ENCODE results near the gene CLCN2.

The CLCN2 gene

GRCh38 chr3:184380185-184380626 is 18.8 kb upstream of the CLCN2 start:
- TF ChIP-seq EZH2phosphoT487 (IDR thresholded peaks at IDR 0.05; ENCODE audit: low read length) (no peak), EZH2 (optimal IDR thresholded peaks at IDR 0.05; ENCODE audit: low read depth, low read length) (no peak), CTCF (IDR thresholded peaks at IDR 0.05; ENCODE audit: low read length) (no peak)
- H3F3A ChIP-seq (ENCODE audit: insufficient read depth, low read length): no peaks in the 10 kb centered on the region
- DNase-seq: peak; percentile 49

GRCh38 chr3:184379358-184380184 is 18.2 kb upstream of the CLCN2 start, which contains the start of gene CHRD:
CHRD (plus strand) TSS chr3:184380054; CDS start chr3:184380319, 265 bp downstream.
- Histone ChIP-seq H3K9me2 (replicated peaks; ENCODE audit: insufficient read depth, low read length) (no peaks in the 10 kb centered on the region), H3K36me3 (replicated peaks; ENCODE audit: insufficient read depth, low read length) (no peaks in the 10 kb centered on the region), H4K20me1 (ENCODE audit: insufficient read depth, low read length) (no peaks in the 10 kb centered on the region), H3K27me3 (replicated peaks; ENCODE audit: insufficient read depth, low read length) (peaks cover 71% of the 10 kb centered on the region), H3K4me3 (ENCODE audit: low read length) (peak within 1 kb of the TSS; percentile 51), H3K9ac (ENCODE audit: low read length) (no peak within 1 kb of the TSS), H3K79me2 (ENCODE audit: low read length) (no peaks in the 10 kb centered on the region), H3F3A (ENCODE audit: insufficient read depth, low read length) (no peaks in the 10 kb centered on the region), H3K27ac (ENCODE audit: low read length) (no peak within 1 kb of the TSS), H3K4me1 (ENCODE audit: low read length) (peaks cover 5% of the 10 kb centered on the region; the same call in 1 of the 2 replicates), H3K9me3 (replicated peaks; ENCODE audit: insufficient read depth, low read length) (no peaks in the 10 kb centered on the region), H3K4me2 (ENCODE audit: low read depth, low read length) (peak within 1 kb of the TSS; percentile 96), H2AFZ (ENCODE audit: low read length) (peak within 1 kb of the TSS; percentile 53)
- no peak for DNase-seq
- TF ChIP-seq CTCF (IDR thresholded peaks at IDR 0.05; ENCODE audit: low read length): no peak
- TF ChIP-seq EZH2 (optimal IDR thresholded peaks at IDR 0.05; ENCODE audit: low read depth, low read length): no peak
- TF ChIP-seq EZH2phosphoT487 (IDR thresholded peaks at IDR 0.05; ENCODE audit: low read length): no peak

More at GRCh38 chr3:184380185-184380626, 18.8 kb upstream of the CLCN2 start:
- no peak overlapping the region for H3K9ac ChIP-seq (ENCODE audit: low read length)
- H3K27ac ChIP-seq (ENCODE audit: low read length): no peak overlapping the region
- no peaks in the 10 kb centered on the region for H3K9me3 ChIP-seq (replicated peaks; ENCODE audit: insufficient read depth, low read length)
- no peaks in the 10 kb centered on the region for H3K36me3 ChIP-seq (replicated peaks; ENCODE audit: insufficient read depth, low read length)
- H3K4me3 ChIP-seq (ENCODE audit: low read length): peak overlapping the region; percentile 51
- no peak overlapping the region for H2AFZ ChIP-seq (ENCODE audit: low read length)
- peak overlapping the region; percentile 96 for H3K4me2 ChIP-seq (ENCODE audit: low read depth, low read length)
- peaks cover 67% of the 10 kb centered on the region for H3K27me3 ChIP-seq (replicated peaks; ENCODE audit: insufficient read depth, low read length)
- H3K79me2 ChIP-seq (ENCODE audit: low read length): no peaks in the 10 kb centered on the region
- H3K4me1 ChIP-seq (ENCODE audit: low read length): peaks cover 5% of the 10 kb centered on the region; the same call in 1 of the 2 replicates
- no peaks in the 10 kb centered on the region for H4K20me1 ChIP-seq (ENCODE audit: insufficient read depth, low read length)
- H3K9me2 ChIP-seq (replicated peaks; ENCODE audit: insufficient read depth, low read length): no peaks in the 10 kb centered on the region

- Histone ChIP-seq H3K9me3 (replicated peaks; ENCODE audit: insufficient read depth, low read length) (no peaks in the 10 kb centered on the region), H3F3A (ENCODE audit: insufficient read depth, low read length) (no peaks in the 10 kb centered on the region), H2AFZ (ENCODE audit: low read length) (no peak overlapping the region), H3K4me1 (ENCODE audit: low read length) (peaks cover 5% of the 10 kb centered on the region; the same call in 1 of the 2 replicates), H3K79me2 (ENCODE audit: low read length) (no peaks in the 10 kb centered on the region), H3K4me2 (ENCODE audit: low read depth, low read length) (no peak overlapping the region), H3K9me2 (replicated peaks; ENCODE audit: insufficient read depth, low read length) (no peaks in the 10 kb centered on the region), H3K27me3 (replicated peaks; ENCODE audit: insufficient read depth, low read length) (peaks cover 76% of the 10 kb centered on the region), H3K4me3 (ENCODE audit: low read length) (no peak overlapping the region), H3K27ac (ENCODE audit: low read length) (no peak overlapping the region), H3K36me3 (replicated peaks; ENCODE audit: insufficient read depth, low read length) (no peaks in the 10 kb centered on the region), H3K9ac (ENCODE audit: low read length) (no peak overlapping the region), H4K20me1 (ENCODE audit: insufficient read depth, low read length) (no peaks in the 10 kb centered on the region)
- no peak for DNase-seq
- TF ChIP-seq EZH2 (optimal IDR thresholded peaks at IDR 0.05; ENCODE audit: low read depth, low read length): no peak
- no peak for TF ChIP-seq CTCF (IDR thresholded peaks at IDR 0.05; ENCODE audit: low read length)
- no peak for TF ChIP-seq EZH2phosphoT487 (IDR thresholded peaks at IDR 0.05; ENCODE audit: low read length)
Observed at GRCh38 chr3:184378651-184379357, 17.4 kb upstream of the CLCN2 start.
